Fibroblast of lung (primary cell): Measurements from ENCODE around the gene DPYSL4. TPM values are rescaled to one million over a fixed set of nuclear protein-coding genes. Genes with fewer than 3 reads are reported as not detected.

Experiments
- DNase-seq, 2 donors: peaks; one replicate each; pipeline versions ENCODE4 v3.0.0 to v3.0.0-alpha.2; 2010; ENCODE audit warnings: low read depth in 2 of 2
- H2AFZ ChIP-seq: 2 replicates; pipeline ENCODE4 v1.5.1; 2012; ENCODE audit warnings: low read length, control low read depth, inconsistent platforms
- H3K27ac ChIP-seq: 2 replicates; pipeline ENCODE4 v1.5.1; 2011; ENCODE audit warnings: low read length, control low read depth; ENCODE audit not compliant: insufficient read depth
- H3K27me3 ChIP-seq: 2 replicates; pipeline ENCODE4 v1.5.1; 2011; ENCODE audit warnings: mild to moderate bottlenecking, low read length; ENCODE audit not compliant: control insufficient read depth, insufficient read depth
- H3K36me3 ChIP-seq: 2 replicates; pipeline ENCODE4 v1.5.1; 2011; ENCODE audit warnings: low read length; ENCODE audit not compliant: control insufficient read depth, insufficient read depth
- H3K4me1 ChIP-seq: 2 replicates; pipeline ENCODE4 v1.5.1; 2011; ENCODE audit warnings: low read length; ENCODE audit not compliant: control insufficient read depth, insufficient read depth; ENCODE audit errors: extremely low read depth
- H3K4me2 ChIP-seq: 2 replicates; pipeline ENCODE4 v1.5.1; 2011; ENCODE audit warnings: low read length, control low read depth; ENCODE audit not compliant: insufficient read depth; ENCODE audit errors: extremely low read depth
- H3K4me3 ChIP-seq, 4 experiments: fragments of 200-600 bp in 1 of 4; sonication (generic) in 1 of 4; replicated peaks in 1 of 4; 2 replicates each; pipeline ENCODE4 v1.5.1; 2011 to 2016; ENCODE audit warnings: low read length in 4 of 4, low read depth in 3 of 4, mild to moderate bottlenecking in 3 of 4, control low read depth in 2 of 4, inconsistent platforms in 1 of 4, mixed read lengths in 1 of 4; ENCODE audit not compliant: insufficient read depth in 1 of 4; ENCODE audit errors: control extremely low read depth in 1 of 4
- H3K79me2 ChIP-seq: 2 replicates; pipeline ENCODE4 v1.5.1; 2012; ENCODE audit warnings: mild to moderate bottlenecking, low read length, inconsistent platforms; ENCODE audit not compliant: control insufficient read depth, insufficient read depth
- H3K9ac ChIP-seq: 2 replicates; pipeline ENCODE4 v1.5.1; 2011; ENCODE audit warnings: mild to moderate bottlenecking, low read length, control low read depth; ENCODE audit not compliant: insufficient read depth
- H3K9me3 ChIP-seq: 2 replicates; pipeline ENCODE4 v1.5.1; 2012; ENCODE audit warnings: low read depth, low read length; ENCODE audit not compliant: control insufficient read depth, insufficient read depth
- H4K20me1 ChIP-seq: 2 replicates; pipeline ENCODE4 v1.5.1; 2011; ENCODE audit warnings: low read length; ENCODE audit not compliant: control insufficient read depth, insufficient read depth; ENCODE audit errors: extremely low read depth
- EZH2 ChIP-seq: IDR thresholded peaks from 2 replicates; pipeline ENCODE4 v1.5.1; 2012; ENCODE audit warnings: low read length, control low read depth, mild to moderate bottlenecking; ENCODE audit errors: missing control alignments
- polyA plus RNA-seq, 2 donors: library from polyadenylated mRNA; depleted of rRNA in 1 of 2; stranded (reverse) in 1 of 2; unstranded in 1 of 2; fragments of >200 nt; gene quantifications; 2 replicates each; pipeline ENCODE4 v1.2.1, GENCODE V29; 2011 to 2012; ENCODE audit warnings: missing spikeins in 1 of 2
- total RNA-seq: library from RNA; depleted of rRNA; stranded (reverse); fragments of >200 nt; gene quantifications from 2 replicates; pipeline ENCODE4 v1.2.1, GENCODE V29; 2014
- TF ChIP-seq, protein P1 (sequence below), 2 donors: IDR thresholded peaks in 1 of 2; conservative IDR thresholded peaks in 1 of 2; 1 replicate in 1 of 2; 2 replicates in 1 of 2; pipeline ENCODE4 v1.5.1; 2011 to 2012; ENCODE audit warnings: low read length in 2 of 2, control low read depth in 1 of 2, inconsistent platforms in 1 of 2, low read depth in 1 of 2, mild to moderate bottlenecking in 1 of 2

DPYSL4 gene
- total and polyA plus RNA-seq, 2 donors (not counting 1 experiment from before 2014, with no cell fraction given) = 0.83 to 1.4 TPM

DNA sequence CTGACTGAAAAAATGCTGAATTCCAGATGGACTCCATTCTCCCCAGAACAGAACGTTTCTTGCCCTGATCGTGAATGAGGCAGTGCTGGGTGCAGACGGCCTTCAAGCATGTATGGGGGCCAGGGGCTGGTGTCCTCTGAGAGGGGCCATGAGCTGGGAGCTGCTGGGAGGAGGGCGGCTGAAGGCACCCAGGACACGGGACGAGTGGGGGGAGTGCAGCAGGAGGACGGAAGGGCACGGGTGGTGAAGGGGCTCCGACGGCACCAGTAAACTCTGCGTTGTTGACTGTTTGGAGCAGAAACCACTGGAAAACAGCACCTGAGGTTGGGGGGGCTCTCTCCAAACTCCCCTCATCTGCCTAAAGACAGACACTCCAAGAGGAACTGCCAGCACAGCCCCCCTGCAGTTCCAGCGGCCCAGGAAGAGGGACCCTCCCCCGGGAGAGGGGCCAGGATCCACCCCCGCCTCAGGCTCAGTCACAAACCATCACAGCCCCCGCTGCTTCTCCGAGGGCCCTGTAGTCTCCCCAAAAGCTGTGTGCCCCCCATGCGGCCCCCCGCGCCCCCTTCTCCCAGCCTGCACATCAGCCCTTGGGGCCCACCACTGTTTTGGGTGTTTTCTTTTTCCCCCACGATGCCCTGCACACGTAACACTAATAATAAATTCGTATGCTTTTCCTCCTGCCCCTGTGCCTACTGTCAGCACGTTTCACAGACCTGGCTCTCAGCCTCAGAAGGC lies 55.5 kb downstream of the DPYSL4 start:
- Histone ChIP-seq H3K9ac (no peak overlapping the region), H3K79me2 (no peaks in the 10 kb centered on the region), H2AFZ (no peak overlapping the region), H4K20me1 (no peaks in the 10 kb centered on the region), H3K9me3 (no peaks in the 10 kb centered on the region), H3K4me1 (no peaks in the 10 kb centered on the region), H3K4me3 (no peak overlapping the region), H3K27me3 (no peaks in the 10 kb centered on the region), H3K36me3 (no peaks in the 10 kb centered on the region), H3K4me2 (no peak overlapping the region), H3K27ac (no peak overlapping the region)
- DNase-seq = no peak
- no peak for TF ChIP-seq EZH2

DNA sequence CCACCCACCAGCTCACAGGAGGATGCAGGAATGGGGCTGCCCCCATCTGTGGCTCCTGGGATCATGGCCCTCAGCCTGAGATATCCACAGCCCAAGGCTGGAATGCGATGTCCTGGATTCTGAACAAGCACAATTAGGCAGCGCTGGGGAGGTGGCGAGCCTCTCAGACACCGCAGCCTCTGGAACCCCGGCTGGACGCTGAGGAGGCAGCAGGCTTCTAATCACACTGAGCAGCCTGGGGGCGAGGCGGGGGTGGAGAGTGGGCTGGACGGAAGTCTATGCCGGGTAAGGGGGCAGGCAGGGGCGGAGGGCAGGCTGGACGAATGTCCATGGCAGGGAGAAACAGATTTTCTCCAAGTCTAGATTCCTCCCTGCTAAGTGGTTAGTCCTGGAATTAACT lies 56.4 kb downstream of the DPYSL4 start:
- TF ChIP-seq, protein P1, sequence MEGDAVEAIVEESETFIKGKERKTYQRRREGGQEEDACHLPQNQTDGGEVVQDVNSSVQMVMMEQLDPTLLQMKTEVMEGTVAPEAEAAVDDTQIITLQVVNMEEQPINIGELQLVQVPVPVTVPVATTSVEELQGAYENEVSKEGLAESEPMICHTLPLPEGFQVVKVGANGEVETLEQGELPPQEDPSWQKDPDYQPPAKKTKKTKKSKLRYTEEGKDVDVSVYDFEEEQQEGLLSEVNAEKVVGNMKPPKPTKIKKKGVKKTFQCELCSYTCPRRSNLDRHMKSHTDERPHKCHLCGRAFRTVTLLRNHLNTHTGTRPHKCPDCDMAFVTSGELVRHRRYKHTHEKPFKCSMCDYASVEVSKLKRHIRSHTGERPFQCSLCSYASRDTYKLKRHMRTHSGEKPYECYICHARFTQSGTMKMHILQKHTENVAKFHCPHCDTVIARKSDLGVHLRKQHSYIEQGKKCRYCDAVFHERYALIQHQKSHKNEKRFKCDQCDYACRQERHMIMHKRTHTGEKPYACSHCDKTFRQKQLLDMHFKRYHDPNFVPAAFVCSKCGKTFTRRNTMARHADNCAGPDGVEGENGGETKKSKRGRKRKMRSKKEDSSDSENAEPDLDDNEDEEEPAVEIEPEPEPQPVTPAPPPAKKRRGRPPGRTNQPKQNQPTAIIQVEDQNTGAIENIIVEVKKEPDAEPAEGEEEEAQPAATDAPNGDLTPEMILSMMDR (conservative IDR thresholded peaks at IDR 0.05 in 1 of 2, IDR thresholded peaks at IDR 0.05 in 1 of 2; ENCODE audit: low read depth in 1 of 2, low read length in 2 of 2) = no peak
- TF ChIP-seq EZH2 = no peak
- no peak overlapping the region for H2AFZ ChIP-seq

DNA sequence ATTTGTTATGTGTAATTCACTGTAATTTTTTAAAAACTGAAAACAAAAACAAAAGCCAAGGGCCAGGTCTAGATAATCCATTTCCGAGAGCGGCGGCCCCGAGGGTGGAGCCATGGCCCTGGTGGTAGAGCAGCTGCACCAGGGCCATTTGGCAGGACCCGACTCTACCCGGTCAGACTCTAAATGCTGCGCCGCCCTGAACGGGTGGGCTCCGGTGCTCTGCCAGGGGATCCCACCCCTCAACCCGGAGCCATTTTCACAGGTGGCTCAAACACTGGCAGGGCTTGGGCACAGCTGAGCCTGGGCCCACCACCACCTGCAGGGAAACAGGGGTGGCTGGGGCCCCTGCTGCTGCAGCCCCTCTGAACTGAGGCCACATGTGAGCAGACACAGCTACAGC lies 56.9 kb downstream of the DPYSL4 start:
- no peak overlapping the region for H3K4me2 ChIP-seq
- no peaks in the 10 kb centered on the region for H3K4me1 ChIP-seq
- no peaks in the 10 kb centered on the region for H4K20me1 ChIP-seq
- H3K9ac ChIP-seq = no peak overlapping the region
- no peaks in the 10 kb centered on the region for H3K36me3 ChIP-seq
- H3K27ac ChIP-seq = no peak overlapping the region
- no peak overlapping the region for H3K4me3 ChIP-seq
- no peak for DNase-seq
- no peaks in the 10 kb centered on the region for H3K9me3 ChIP-seq
- TF ChIP-seq, protein P1 (conservative IDR thresholded peaks at IDR 0.05 in 1 of 2, IDR thresholded peaks at IDR 0.05 in 1 of 2; ENCODE audit: low read depth in 1 of 2, low read length in 2 of 2) = no peak
- no peak for TF ChIP-seq EZH2
- no peak overlapping the region for H2AFZ ChIP-seq
- no peaks in the 10 kb centered on the region for H3K27me3 ChIP-seq
- no peaks in the 10 kb centered on the region for H3K79me2 ChIP-seq

More for the DNA sequence above, 56.4 kb downstream of the DPYSL4 start:
- Histone ChIP-seq H3K27me3 (no peaks in the 10 kb centered on the region), H3K27ac (no peak overlapping the region), H3K9ac (no peak overlapping the region), H4K20me1 (no peaks in the 10 kb centered on the region), H3K4me3 (no peak overlapping the region), H3K36me3 (no peaks in the 10 kb centered on the region), H3K4me2 (no peak overlapping the region), H3K9me3 (no peaks in the 10 kb centered on the region), H3K4me1 (no peaks in the 10 kb centered on the region), H3K79me2 (no peaks in the 10 kb centered on the region)
- no peak for DNase-seq
